GM18909 (cell line): Measurements from ENCODE around the gene PRKRIP1.
"Not testable (repeated sequence)": the region's sequence is repeated elsewhere in the genome, so short reads cannot be mapped to it uniquely, and the experiment has no call there.

Source experiments
- ATAC-seq: cut with Tn5 transposase; IDR thresholded peaks from one replicate; pipeline ENCODE4 v1.9.1; 2021; ENCODE audit warnings: mild to moderate bottlenecking; ENCODE audit not compliant: unreplicated experiment, poor library complexity

The PRKRIP1 gene

DNA sequence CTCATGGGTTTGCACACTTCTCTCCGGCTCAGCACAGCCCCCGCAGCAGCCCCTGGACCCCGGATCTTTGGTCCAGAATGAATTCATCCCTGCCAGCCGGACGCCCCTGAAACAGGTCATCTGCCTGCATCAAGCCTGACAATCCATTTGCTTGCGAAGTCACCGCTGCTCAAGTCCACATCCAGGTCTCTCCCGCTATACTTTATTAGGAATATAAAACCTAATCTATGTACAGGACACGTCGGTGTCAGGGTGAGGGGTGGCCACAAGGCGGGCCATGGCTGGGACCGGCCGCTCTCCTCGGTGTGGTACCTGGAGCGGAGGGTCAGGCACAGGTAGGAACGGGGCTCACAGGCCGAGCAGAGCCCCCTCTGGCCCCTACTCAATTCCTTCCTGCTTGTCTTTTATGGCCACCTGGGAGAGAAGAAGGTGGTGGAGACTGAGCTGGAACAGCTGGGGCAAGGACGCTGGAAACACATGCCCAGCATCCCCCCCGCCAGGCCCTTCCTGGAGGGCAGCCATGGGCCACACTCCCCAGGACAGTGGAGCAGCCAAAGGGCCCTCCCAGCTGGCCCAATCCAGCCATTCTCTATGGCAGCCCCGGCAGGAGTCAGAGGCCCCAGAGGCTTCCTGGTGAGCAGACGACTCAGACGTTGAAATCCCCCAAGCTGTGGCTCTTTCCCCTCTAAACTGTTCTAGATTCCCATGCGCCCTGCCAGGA lies 77.3 kb downstream of the PRKRIP1 start:
- no peak for ATAC-seq

DNA sequence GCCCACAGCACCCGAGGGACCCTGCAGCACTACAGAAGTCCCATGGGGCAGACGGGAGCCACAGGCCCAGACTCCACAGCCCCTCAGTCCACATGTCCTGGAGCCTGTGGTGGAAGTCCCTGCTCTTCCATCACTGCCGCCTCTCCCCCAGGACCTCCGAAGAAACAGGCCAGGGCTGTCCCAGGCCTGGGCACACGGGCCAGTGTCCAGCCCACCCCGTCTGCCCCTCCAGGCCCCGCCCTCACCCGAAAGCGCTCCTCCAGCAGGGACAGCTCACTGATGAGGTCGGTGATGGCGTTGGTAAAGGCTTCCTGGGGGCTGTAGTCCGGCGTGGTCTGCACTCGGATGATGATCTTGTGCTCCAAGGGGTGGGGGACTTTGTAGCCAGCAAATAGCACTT lies 78.0 kb downstream of the PRKRIP1 start:
- ATAC-seq: not testable (repeated sequence)

DNA sequence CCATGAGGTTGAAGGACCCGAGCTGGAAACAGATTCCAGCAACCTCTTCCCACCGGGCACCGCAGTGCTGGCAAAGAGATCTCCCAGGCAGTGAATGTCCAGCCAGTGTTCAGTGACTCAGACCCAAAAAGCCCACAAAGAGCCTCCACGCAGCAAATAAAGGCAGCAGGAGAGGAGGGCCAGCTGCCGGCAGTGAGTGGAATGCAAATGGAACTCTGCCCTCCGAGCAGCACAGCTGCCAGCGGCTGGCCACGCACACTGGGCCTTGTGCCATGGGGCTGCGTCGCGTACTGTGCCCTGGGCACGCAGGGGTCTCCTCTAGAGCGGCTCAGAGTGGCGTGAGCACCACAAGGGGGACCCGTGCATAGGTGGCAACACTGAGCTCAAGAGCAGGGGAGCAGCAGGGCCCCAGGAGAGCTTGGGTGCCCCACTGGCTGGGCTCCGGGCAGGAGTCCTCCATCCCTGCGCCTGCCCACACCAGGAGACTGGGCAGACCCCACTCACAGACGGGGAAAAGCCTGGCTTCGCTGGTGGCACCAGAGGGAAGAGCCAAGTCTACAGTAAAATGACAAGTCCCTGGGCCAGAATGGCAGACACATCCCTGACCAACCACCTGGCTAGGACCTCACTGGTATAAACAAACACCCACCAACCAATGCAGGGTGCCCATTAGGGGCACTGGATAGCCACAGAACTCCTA lies 78.7 kb downstream of the PRKRIP1 start:
- ATAC-seq: not testable (repeated sequence)
